IPS-15b (cell line): Measurements from ENCODE around the gene TRIM14.
A peak's percentile ranks its signal among the peaks of the same experiment; 100 is the strongest.

Experiments
- H3K27me3 ChIP-seq: one replicate; pipeline ENCODE4 v1.6.1; 2013; ENCODE audit warnings: low read length; ENCODE audit not compliant: control insufficient read depth, insufficient read depth
- H3K36me3 ChIP-seq: one replicate; pipeline ENCODE4 v1.6.1; 2013; ENCODE audit warnings: low read length; ENCODE audit not compliant: control insufficient read depth, insufficient read depth
- H3K4me1 ChIP-seq: one replicate; pipeline ENCODE4 v1.6.1; 2013; ENCODE audit warnings: mild to moderate bottlenecking, low read length; ENCODE audit not compliant: control insufficient read depth, insufficient read depth
- H3K4me3 ChIP-seq: one replicate; pipeline ENCODE4 v1.5.1; 2013; ENCODE audit warnings: low read depth, low read length
- H3K9ac ChIP-seq: one replicate; pipeline ENCODE4 v1.6.1; 2013; ENCODE audit warnings: low read depth, mild to moderate bottlenecking, low read length
- H3K9me3 ChIP-seq: one replicate; pipeline ENCODE4 v1.6.1; 2013; ENCODE audit warnings: mild to moderate bottlenecking, low read length; ENCODE audit not compliant: control insufficient read depth, insufficient read depth

Gene TRIM14

DNA sequence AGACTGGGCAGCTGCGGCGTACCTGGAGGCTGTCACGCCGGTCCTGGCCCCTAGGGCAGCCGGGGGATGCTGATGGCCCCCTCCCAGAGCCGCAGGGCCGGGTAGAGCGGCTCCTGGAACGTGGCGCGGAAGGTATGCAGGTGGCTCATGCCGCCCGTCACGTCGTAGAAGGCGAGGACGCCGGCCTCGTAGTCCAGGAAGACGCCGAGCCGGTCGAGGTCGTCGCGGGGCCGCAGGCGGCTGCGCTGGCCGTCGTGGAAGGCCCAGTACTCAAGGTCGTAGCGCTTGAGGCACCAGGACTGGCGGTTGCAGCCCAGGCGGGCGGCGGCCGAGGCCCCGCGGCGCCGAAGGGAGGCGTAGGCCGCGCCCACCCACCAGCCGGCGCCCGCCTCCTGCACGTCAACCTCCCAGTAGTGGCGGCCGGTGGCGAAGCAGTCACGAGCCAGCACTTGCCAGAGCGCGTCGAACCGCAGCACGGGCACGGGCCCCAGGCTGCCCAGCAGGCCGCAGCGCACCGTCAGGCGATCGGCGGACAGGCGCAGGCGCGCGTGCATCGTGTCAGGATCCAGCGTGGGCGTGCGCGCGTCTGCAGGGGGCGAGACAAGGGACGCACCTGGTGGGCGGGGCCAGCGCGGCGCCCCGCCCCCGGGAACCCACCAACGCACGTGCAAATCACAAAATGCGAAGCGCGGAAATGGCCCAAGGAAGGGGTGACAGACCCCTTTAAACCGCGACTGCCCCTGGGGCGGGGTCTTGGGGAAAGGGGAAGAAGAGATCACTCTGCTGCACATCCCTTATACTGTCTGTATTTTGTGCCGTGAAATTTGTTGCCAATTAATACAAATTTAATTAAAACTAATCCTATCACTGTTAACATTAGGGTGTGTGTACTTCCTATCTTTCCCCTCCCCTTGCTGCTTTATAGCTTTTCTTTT lies 31.3 kb downstream of the TRIM14 start:
- peaks cover 16% of the 10 kb centered on the region for H3K4me1 ChIP-seq
- H3K9me3 ChIP-seq = no peaks in the 10 kb centered on the region
- peak overlapping the region; percentile 26 for H3K9ac ChIP-seq
- peak overlapping the region; percentile 42 for H3K4me3 ChIP-seq
- no peaks in the 10 kb centered on the region for H3K27me3 ChIP-seq
- H3K36me3 ChIP-seq = no peaks in the 10 kb centered on the region

GRCh38 chr9:98086461-98086860 lies 32.6 kb downstream of the TRIM14 start:
- no peak overlapping the region for H3K4me3 ChIP-seq
- no peaks in the 10 kb centered on the region for H3K27me3 ChIP-seq
- no peak overlapping the region for H3K9ac ChIP-seq
- peaks cover 6% of the 10 kb centered on the region for H3K36me3 ChIP-seq
- no peaks in the 10 kb centered on the region for H3K9me3 ChIP-seq
- H3K4me1 ChIP-seq = peaks cover 11% of the 10 kb centered on the region

- Histone ChIP-seq H3K4me3 (no peak overlapping the region), H3K9ac (no peak overlapping the region), H3K9me3 (no peaks in the 10 kb centered on the region), H3K36me3 (peaks cover 10% of the 10 kb centered on the region), H3K4me1 (peaks cover 7% of the 10 kb centered on the region), H3K27me3 (no peaks in the 10 kb centered on the region)
Observed at GRCh38 chr9:98085944-98086343, 33.1 kb downstream of the TRIM14 start.

DNA sequence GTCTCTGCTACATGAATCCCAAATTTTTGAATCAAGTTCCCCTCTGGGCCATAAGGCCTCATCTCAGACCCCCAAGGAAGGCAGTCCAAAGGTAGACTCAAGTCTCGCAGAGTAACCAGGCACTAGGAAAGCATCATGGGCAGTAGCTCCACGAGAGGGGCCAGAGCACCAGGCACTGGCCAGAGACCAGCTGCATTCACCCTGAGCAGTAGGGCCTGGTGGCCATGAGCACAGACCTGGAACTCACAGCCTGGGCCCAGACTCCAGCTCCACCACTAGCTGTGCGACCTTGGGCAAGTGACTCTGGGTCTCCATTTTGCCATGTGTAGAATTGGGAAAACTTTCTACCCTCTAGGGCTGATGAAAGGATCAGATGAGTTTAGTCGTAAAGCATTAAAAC lies 34.0 kb downstream of the TRIM14 start:
- no peaks in the 10 kb centered on the region for H3K27me3 ChIP-seq
- peaks cover 10% of the 10 kb centered on the region for H3K36me3 ChIP-seq
- no peaks in the 10 kb centered on the region for H3K9me3 ChIP-seq
- no peak overlapping the region for H3K9ac ChIP-seq
- no peak overlapping the region for H3K4me3 ChIP-seq
- H3K4me1 ChIP-seq = peaks cover 7% of the 10 kb centered on the region

- Histone ChIP-seq H3K27me3 (no peaks in the 10 kb centered on the region), H3K9me3 (no peaks in the 10 kb centered on the region), H3K4me1 (peaks cover 7% of the 10 kb centered on the region), H3K9ac (no peak overlapping the region), H3K36me3 (peaks cover 13% of the 10 kb centered on the region), H3K4me3 (no peak overlapping the region)
Observed at GRCh38 chr9:98084396-98084795, 34.6 kb downstream of the TRIM14 start.

GRCh38 chr9:98083566-98084183 lies 35.3 kb downstream of the TRIM14 start:
- H3K36me3 ChIP-seq = peaks cover 13% of the 10 kb centered on the region
- H3K9ac ChIP-seq = no peak overlapping the region
- no peaks in the 10 kb centered on the region for H3K9me3 ChIP-seq

GRCh38 chr9:98083061-98083501 lies 35.9 kb downstream of the TRIM14 start:
- Histone ChIP-seq H3K27me3 (no peaks in the 10 kb centered on the region), H3K9me3 (no peaks in the 10 kb centered on the region), H3K36me3 (peaks cover 13% of the 10 kb centered on the region), H3K9ac (no peak overlapping the region), H3K4me1 (peaks cover 7% of the 10 kb centered on the region), H3K4me3 (no peak overlapping the region)

More at GRCh38 chr9:98083566-98084183, 35.3 kb downstream of the TRIM14 start:
- Histone ChIP-seq H3K4me3 (no peak overlapping the region), H3K4me1 (peaks cover 7% of the 10 kb centered on the region), H3K27me3 (no peaks in the 10 kb centered on the region)

- Histone ChIP-seq H3K27me3 (no peaks in the 10 kb centered on the region), H3K4me1 (peaks cover 9% of the 10 kb centered on the region), H3K36me3 (peaks cover 13% of the 10 kb centered on the region), H3K4me3 (no peak overlapping the region), H3K9me3 (no peaks in the 10 kb centered on the region), H3K9ac (no peak overlapping the region)
Observed at GRCh38 chr9:98081477-98082219, 37.4 kb downstream of the TRIM14 start.

DNA sequence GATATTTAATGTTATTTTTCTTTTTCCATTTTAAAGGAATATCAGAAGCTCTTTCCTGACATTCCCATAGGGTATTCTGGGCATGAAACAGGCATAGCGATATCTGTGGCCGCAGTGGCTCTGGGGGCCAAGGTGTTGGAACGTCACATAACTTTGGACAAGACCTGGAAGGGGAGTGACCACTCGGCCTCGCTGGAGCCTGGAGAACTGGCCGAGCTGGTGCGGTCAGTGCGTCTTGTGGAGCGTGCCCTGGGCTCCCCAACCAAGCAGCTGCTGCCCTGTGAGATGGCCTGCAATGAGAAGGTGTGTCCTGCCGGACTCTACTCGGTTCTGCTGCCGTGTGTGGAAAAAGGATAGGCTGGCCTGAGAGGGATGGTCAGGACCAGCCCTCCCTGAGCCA lies 38.2 kb downstream of the TRIM14 start:
- H3K36me3 ChIP-seq = peaks cover 13% of the 10 kb centered on the region
- no peak overlapping the region for H3K4me3 ChIP-seq
- peaks cover 9% of the 10 kb centered on the region for H3K4me1 ChIP-seq
- no peaks in the 10 kb centered on the region for H3K27me3 ChIP-seq
- H3K9ac ChIP-seq = no peak overlapping the region
- no peaks in the 10 kb centered on the region for H3K9me3 ChIP-seq

DNA sequence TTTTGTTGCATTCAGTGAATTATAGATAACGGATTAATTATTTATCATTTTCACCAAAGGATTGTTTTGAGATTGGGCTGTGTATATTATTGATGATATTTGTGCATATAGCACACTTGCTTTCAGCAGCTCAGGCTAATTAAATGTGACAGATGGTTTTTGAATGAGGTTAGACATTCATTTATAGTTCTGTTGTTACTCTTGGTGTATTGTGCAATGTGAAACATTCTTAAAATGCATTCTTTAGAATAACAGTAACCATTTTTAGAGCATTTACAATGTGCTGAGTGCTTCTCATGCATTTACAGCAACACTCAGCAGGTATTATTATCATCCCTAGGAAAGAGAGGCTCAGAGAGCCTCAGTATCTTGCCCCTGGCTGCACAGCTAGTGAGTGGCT lies 38.7 kb downstream of the TRIM14 start:
- Histone ChIP-seq H3K36me3 (peaks cover 13% of the 10 kb centered on the region), H3K4me1 (peaks cover 11% of the 10 kb centered on the region), H3K27me3 (no peaks in the 10 kb centered on the region), H3K9me3 (no peaks in the 10 kb centered on the region), H3K4me3 (no peak overlapping the region), H3K9ac (no peak overlapping the region)

- Histone ChIP-seq H3K4me1 (peaks cover 16% of the 10 kb centered on the region), H3K9me3 (no peaks in the 10 kb centered on the region), H3K9ac (no peak overlapping the region), H3K36me3 (peaks cover 13% of the 10 kb centered on the region), H3K27me3 (no peaks in the 10 kb centered on the region), H3K4me3 (no peak overlapping the region)
Observed at GRCh38 chr9:98078895-98079294, 40.1 kb downstream of the TRIM14 start.
